HG03354 (cell line): Measurements from ENCODE around the gene TRAFD1.

Source experiments
- ATAC-seq: cut with Tn5 transposase; IDR thresholded peaks from one replicate; pipeline ENCODE4 v1.9.1; 2021; ENCODE audit warnings: mild to moderate bottlenecking; ENCODE audit not compliant: unreplicated experiment, poor library complexity, severe bottlenecking

TRAFD1 gene

GRCh38 chr12:112194601-112195247, 69.4 kb downstream of the TRAFD1 start:
- ATAC-seq = no peak

- ATAC-seq = no peak
Observed at GRCh38 chr12:112196196-112196875, 71.0 kb downstream of the TRAFD1 start.

- no peak for ATAC-seq
Observed at GRCh38 chr12:112198120-112198733, 72.9 kb downstream of the TRAFD1 start.

GRCh38 chr12:112199136-112199535, 73.8 kb downstream of the TRAFD1 start:
- ATAC-seq = no peak
